Naive thymus-derived CD4-positive, alpha-beta T cell (primary cell): Measurements from ENCODE around the gene PTEN. TPM values are rescaled to one million over a fixed set of nuclear protein-coding genes. Genes with fewer than 3 reads are reported as not detected.
"Not testable (repeated sequence)": the region's sequence is repeated elsewhere in the genome, so short reads cannot be mapped to it uniquely, and the experiment has no call there.

Experiments used
- ATAC-seq: fragments of 150-1000 bp; cut with Tn5 transposase; 2 replicates; pipeline ENCODE4 v1.10.0; 2021; ENCODE audit warnings: mild to moderate bottlenecking, moderate library complexity
- CTCF ChIA-PET: fragments of 350-600 bp; sonication (Branson Sonifier 250); formaldehyde crosslinking; loops from one replicate; lab custom pipeline; 2021; ENCODE audit warnings: antibody characterized with exemption; lab: Charles Lee
- POLR2A ChIA-PET: fragments of 350-600 bp; sonication (Branson Sonifier 250); formaldehyde crosslinking; loops from one replicate; lab custom pipeline; 2021; ENCODE audit warnings: antibody characterized with exemption, inconsistent platforms; lab: Charles Lee
- DNase-seq, 9 donors: peaks; one replicate each; pipeline versions ENCODE4 v3.0.0 to v3.0.0-alpha.2; 2020 to 2022; ENCODE audit warnings: mixed read lengths in 1 of 9
- H3K27ac ChIP-seq: one replicate; pipeline ENCODE4 v1.7.0; 2013; ENCODE audit warnings: mild to moderate bottlenecking, low read depth, low read length, moderate library complexity
- H3K27me3 ChIP-seq, 2 donors: one replicate each; pipeline ENCODE4 v1.7.0; 2013; ENCODE audit warnings: low read length in 2 of 2, mild to moderate bottlenecking in 2 of 2, moderate library complexity in 2 of 2; ENCODE audit not compliant: control insufficient read depth in 2 of 2, insufficient read depth in 2 of 2
- H3K36me3 ChIP-seq, 3 experiments: 1 replicate in 2 of 3; 2 replicates in 1 of 3; pipeline ENCODE4 v1.7.0; 2013; ENCODE audit warnings: low read length in 3 of 3, mild to moderate bottlenecking in 3 of 3, moderate library complexity in 1 of 3; ENCODE audit not compliant: insufficient read depth in 3 of 3, control insufficient read depth in 2 of 3
- H3K4me1 ChIP-seq, 2 donors: one replicate each; pipeline ENCODE4 v1.7.0; 2013; ENCODE audit warnings: low read length in 2 of 2, mild to moderate bottlenecking in 2 of 2, moderate library complexity in 1 of 2; ENCODE audit not compliant: control insufficient read depth in 2 of 2, insufficient read depth in 2 of 2
- H3K4me3 ChIP-seq: 2 replicates; pipeline ENCODE4 v1.7.0; 2013; ENCODE audit warnings: mild to moderate bottlenecking, low read length
- H3K9me3 ChIP-seq, 3 experiments: 1 replicate in 2 of 3; 2 replicates in 1 of 3; pipeline ENCODE4 v1.7.0; 2013; ENCODE audit warnings: low read length in 3 of 3; ENCODE audit not compliant: control insufficient read depth in 2 of 3
- H3K27ac Mint-ChIP-seq, 9 donors: one replicate each; pipeline ENCODE4 v1.8.0; 2020 to 2022; ENCODE audit warnings: mixed read lengths in 9 of 9, mild to moderate bottlenecking in 8 of 9, moderate library complexity in 5 of 9, inconsistent platforms in 2 of 9
- H3K27me3 Mint-ChIP-seq, 5 donors: one replicate each; pipeline ENCODE4 v1.8.0; 2021 to 2022; ENCODE audit warnings: mixed read lengths in 5 of 5, mild to moderate bottlenecking in 1 of 5
- H3K36me3 Mint-ChIP-seq, 5 donors: one replicate each; pipeline ENCODE4 v1.8.0; 2020 to 2022; ENCODE audit warnings: mixed read lengths in 5 of 5, mild to moderate bottlenecking in 3 of 5, inconsistent platforms in 1 of 5
- H3K4me1 Mint-ChIP-seq, 7 donors: one replicate each; pipeline ENCODE4 v1.8.0; 2020 to 2022; ENCODE audit warnings: mixed read lengths in 7 of 7, mild to moderate bottlenecking in 3 of 7, inconsistent platforms in 1 of 7
- H3K4me3 Mint-ChIP-seq, 10 donors: one replicate each; pipeline ENCODE4 v1.8.0; 2020 to 2022; ENCODE audit warnings: mild to moderate bottlenecking in 10 of 10, mixed read lengths in 10 of 10, moderate library complexity in 6 of 10, inconsistent platforms in 2 of 10
- H3K9me3 Mint-ChIP-seq, 11 donors: one replicate each; pipeline ENCODE4 v1.8.0; 2020 to 2022; ENCODE audit warnings: mixed read lengths in 11 of 11, mild to moderate bottlenecking in 4 of 11, inconsistent platforms in 1 of 11, moderate library complexity in 1 of 11
- intact Hi-C, 2 donors: fragments of 100-400 bp; cut with micrococcal nuclease; formaldehyde crosslinking; loops; one replicate each; pipeline ENCODE4 v1.15.1; 2023
- polyA plus RNA-seq, 2 donors: library from polyadenylated mRNA; unstranded; fragments of 300-500 nt; fragmentation: Illumina TruSeq; gene quantifications; one replicate each; pipeline ENCODE4 v1.2.3, GENCODE V29; 2021
- total RNA-seq, 6 experiments: library from RNA in 5 of 6; stranded (reverse) in 5 of 6; gene quantifications; 1 replicate in 5 of 6; 2 replicates in 1 of 6; pipeline ENCODE4 v1.2.3 and lab custom pipeline; 2021 to 2026

PTEN gene
- total and polyA plus RNA-seq, 7 experiments from 2014 or later, result 24.0 to 109 (median 86.2) TPM

- intact Hi-C loops, result no loop called here
- CTCF ChIA-PET, result no interaction called here
- Histone ChIP-seq H3K36me3 (peaks cover 0 to 31% (median 5%) of the 10 kb centered on the region in 3 experiments), H3K9me3 (peaks cover 0 to 14% (median 0%) of the 10 kb centered on the region in 3 experiments), H3K27me3 (no peaks in the 10 kb centered on the region), H3K4me1 (peaks cover 4 to 5% of the 10 kb centered on the region in 2 donors), H3K4me3 (no peak overlapping the region), H3K27ac (no peak overlapping the region)
- Mint-ChIP-seq H3K4me3 (peak overlapping the region in 2 of 10 donors; percentile 49 to 52), H3K27ac (peak overlapping the region in 3 of 9 donors; percentile 4 to 44 (median 39)), H3K36me3 (peaks cover 9 to 58% (median 47%) of the 10 kb centered on the region in 5 donors), H3K27me3 (no peaks in the 10 kb centered on the region), H3K9me3 (peaks cover 5 to 24% (median 13%) of the 10 kb centered on the region in 11 donors), H3K4me1 (peaks cover 14 to 74% (median 64%) of the 10 kb centered on the region in 7 donors)
- POLR2A ChIA-PET, result no interaction called here
- ATAC-seq (no peak), DNase-seq (no peak)
These were observed 23.2 kb downstream of the PTEN start for GRCh38 chr10:87886635-87887034.

DNA sequence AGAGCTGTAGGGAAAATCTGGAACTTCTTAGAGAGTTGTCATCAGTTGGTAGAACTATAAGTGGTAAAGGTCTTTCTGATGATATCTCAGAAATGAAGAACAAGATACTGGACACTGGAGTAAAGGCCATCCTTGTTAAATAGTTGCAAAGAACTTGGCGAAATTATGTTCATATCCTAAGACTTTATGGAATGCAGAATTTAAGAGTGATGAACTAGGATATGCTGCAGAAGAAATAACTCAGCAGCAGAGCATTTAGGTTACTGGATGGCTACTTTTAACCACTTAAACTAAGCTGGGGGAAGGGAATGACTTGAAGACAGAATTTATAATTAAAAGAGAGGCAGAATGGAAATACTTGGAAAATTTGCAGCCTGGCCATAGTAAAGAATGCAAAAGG lies 23.7 kb downstream of the PTEN start:
- H3K27ac Mint-ChIP-seq, result peak overlapping the region in 5 of 9 donors; percentile 4 to 60 (median 24)
- Histone ChIP-seq H3K36me3 (peaks cover 0 to 31% (median 5%) of the 10 kb centered on the region in 3 experiments), H3K27me3 (no peaks in the 10 kb centered on the region), H3K4me3 (no peak overlapping the region), H3K9me3 (peaks cover 0 to 14% (median 0%) of the 10 kb centered on the region in 3 experiments), H3K4me1 (peaks cover 4 to 5% of the 10 kb centered on the region in 2 donors), H3K27ac (no peak overlapping the region)
- peaks cover 5 to 20% (median 10%) of the 10 kb centered on the region in 11 donors for H3K9me3 Mint-ChIP-seq
- ChIA-PET POLR2A (interaction anchor here (0.7 to 0.9 kb wide), 2 partner anchors 21 to 42 kb away, joined by 3 read pairs; no protein-coding TSS in a partner anchor), CTCF (no interaction called here)
- ATAC-seq (no peak), DNase-seq (no peak)
- intact Hi-C loops, result no loop called here
- peaks cover 9 to 55% (median 43%) of the 10 kb centered on the region in 5 donors for H3K36me3 Mint-ChIP-seq
- H3K4me1 Mint-ChIP-seq, result peaks cover 10 to 72% (median 61%) of the 10 kb centered on the region in 7 donors
- H3K4me3 Mint-ChIP-seq, result peak overlapping the region in 3 of 10 donors; percentile 2 to 52 (median 49)
- H3K27me3 Mint-ChIP-seq, result no peaks in the 10 kb centered on the region

GRCh38 chr10:87887548-87888289 lies 24.3 kb downstream of the PTEN start:
- H3K4me3 ChIP-seq, result no peak overlapping the region
- intact Hi-C loops, result no loop called here
- CTCF ChIA-PET, result interaction anchor here (0.6 kb wide), 1 partner anchor 171 kb away, joined by 3 read pairs; no protein-coding TSS in a partner anchor
- peaks cover 5 to 20% (median 10%) of the 10 kb centered on the region in 11 donors for H3K9me3 Mint-ChIP-seq
- peak overlapping the region in 3 of 10 donors; percentile 2 to 49 (median 7) for H3K4me3 Mint-ChIP-seq
- DNase-seq, result no peak
- POLR2A ChIA-PET, result interaction anchor here (0.7 to 0.9 kb wide), 2 partner anchors 21 to 41 kb away, joined by 3 read pairs; no protein-coding TSS in a partner anchor
- no peak overlapping the region for H3K27ac ChIP-seq
- peak overlapping the region in 4 of 9 donors; percentile 4 to 60 (median 29) for H3K27ac Mint-ChIP-seq
- H3K4me1 Mint-ChIP-seq, result peaks cover 11 to 72% (median 61%) of the 10 kb centered on the region in 7 donors
- no peaks in the 10 kb centered on the region for H3K27me3 Mint-ChIP-seq
- peaks cover 9 to 57% (median 44%) of the 10 kb centered on the region in 5 donors for H3K36me3 Mint-ChIP-seq
- H3K4me1 ChIP-seq, result peaks cover 4% of the 10 kb centered on the region in 2 donors
- H3K36me3 ChIP-seq, result peaks cover 0 to 31% (median 5%) of the 10 kb centered on the region in 3 experiments
- no peak for ATAC-seq
- no peaks in the 10 kb centered on the region for H3K27me3 ChIP-seq
- peaks cover 0 to 14% (median 0%) of the 10 kb centered on the region in 3 experiments for H3K9me3 ChIP-seq

GRCh38 chr10:87895430-87895829 lies 32.0 kb downstream of the PTEN start:
- Mint-ChIP-seq H3K4me1 (peaks cover 16 to 77% (median 71%) of the 10 kb centered on the region in 7 donors), H3K36me3 (peaks cover 8 to 79% (median 56%) of the 10 kb centered on the region in 5 donors), H3K27me3 (no peaks in the 10 kb centered on the region), H3K4me3 (peak overlapping the region in 2 of 10 donors; percentile 23 to 40), H3K27ac (peak overlapping the region in 6 of 9 donors; percentile 6 to 73 (median 58)), H3K9me3 (peaks cover 0 to 29% (median 12%) of the 10 kb centered on the region in 11 donors)
- no peaks in the 10 kb centered on the region for H3K27me3 ChIP-seq
- DNase-seq, result no peak
- H3K4me3 ChIP-seq, result no peak overlapping the region
- no peak for ATAC-seq
- intact Hi-C loops, result no loop called here
- ChIA-PET POLR2A (interaction anchor here (0.6 to 1.1 kb wide), 2 partner anchors 16 to 28 kb away, joined by 3 to 4 read pairs; no protein-coding TSS in a partner anchor), CTCF (interaction anchor here (1.2 kb wide), 1 partner anchor 493 kb away, joined by 3 read pairs; no protein-coding TSS in a partner anchor)
- H3K27ac ChIP-seq, result no peak overlapping the region
- H3K9me3 ChIP-seq, result peaks cover 0 to 4% (median 0%) of the 10 kb centered on the region in 3 experiments
- peaks cover 0 to 8% (median 0%) of the 10 kb centered on the region in 3 experiments for H3K36me3 ChIP-seq
- peaks cover 0 to 4% of the 10 kb centered on the region in 2 donors for H3K4me1 ChIP-seq

DNA sequence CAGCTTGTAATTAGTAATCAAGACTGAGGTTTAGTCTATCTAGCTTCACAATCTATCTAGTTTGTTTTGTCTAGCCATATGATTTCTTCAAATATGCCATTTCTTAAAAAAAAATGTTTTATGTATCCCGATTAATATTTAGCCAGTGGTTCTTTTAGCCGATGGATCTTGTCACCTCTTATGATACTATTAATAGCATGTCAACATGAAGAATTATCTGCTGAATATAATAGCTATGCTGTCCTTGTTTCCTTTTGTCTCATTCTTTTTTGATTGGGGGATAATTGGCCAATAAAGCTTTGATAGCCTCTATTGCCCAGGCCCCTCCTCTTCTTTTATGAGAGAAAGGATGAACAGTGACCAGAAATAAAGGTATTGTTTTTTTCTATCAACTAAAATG lies 32.8 kb downstream of the PTEN start:
- POLR2A ChIA-PET, result interaction anchor here (1.1 kb wide), 1 partner anchor 16 kb away, joined by 4 read pairs; no protein-coding TSS in a partner anchor

GRCh38 chr10:87897957-87898356 lies 34.5 kb downstream of the PTEN start:
- H3K27me3 ChIP-seq, H3K27ac ChIP-seq, H3K9me3 ChIP-seq, H3K4me3 Mint-ChIP-seq, H3K4me3 ChIP-seq, H3K36me3 ChIP-seq, ATAC-seq, intact Hi-C loops, H3K4me1 ChIP-seq, H3K27me3 Mint-ChIP-seq, DNase-seq, CTCF ChIA-PET, POLR2A ChIA-PET: not testable (repeated sequence)
- peaks cover 7 to 54% (median 25%) of the 10 kb centered on the region in 11 donors for H3K9me3 Mint-ChIP-seq
- H3K36me3 Mint-ChIP-seq, result peaks cover 25 to 89% (median 71%) of the 10 kb centered on the region in 5 donors
- H3K27ac Mint-ChIP-seq, result peak overlapping the region in 1 of 9 donors; percentile 34
- peaks cover 21 to 78% (median 70%) of the 10 kb centered on the region in 7 donors for H3K4me1 Mint-ChIP-seq

More for the DNA sequence above, 32.8 kb downstream of the PTEN start:
- Histone ChIP-seq H3K27ac (no peak overlapping the region), H3K27me3 (no peaks in the 10 kb centered on the region), H3K9me3 (peaks cover 0 to 4% (median 0%) of the 10 kb centered on the region in 3 experiments), H3K4me1 (peaks cover 0 to 4% of the 10 kb centered on the region in 2 donors), H3K4me3 (no peak overlapping the region), H3K36me3 (peaks cover 0 to 8% (median 0%) of the 10 kb centered on the region in 3 experiments)
- DNase-seq (no peak), ATAC-seq (no peak)
- Mint-ChIP-seq H3K9me3 (peaks cover 0 to 37% (median 15%) of the 10 kb centered on the region in 11 donors), H3K36me3 (peaks cover 15 to 83% (median 63%) of the 10 kb centered on the region in 5 donors), H3K4me1 (peaks cover 18 to 80% (median 73%) of the 10 kb centered on the region in 7 donors), H3K27ac (peak overlapping the region in 2 of 9 donors; percentile 13 to 41), H3K27me3 (no peaks in the 10 kb centered on the region), H3K4me3 (peak overlapping the region in 1 of 10 donors; percentile 13)
- intact Hi-C loops, result no loop called here
- CTCF ChIA-PET, result interaction anchor here (0.6 to 1.2 kb wide), 2 partner anchors 46 to 492 kb away, joined by 3 to 7 read pairs; no protein-coding TSS in a partner anchor
